Measurements from ENCODE around the gene NEMP2. TPM values are rescaled to one million over a fixed set of nuclear protein-coding genes. Genes with fewer than 3 reads are reported as not detected.

Gene NEMP2
- polyA plus RNA-seq, 1 donor from 2014 or later, result 1.1 TPM

GRCh38 chr2:190488516-190489233 lies 45.8 kb downstream of the NEMP2 start:
- TF ChIP-seq EZH2 (IDR thresholded peaks at IDR 0.05; ENCODE audit: borderline replicate concordance, insufficient read depth, low read length, poor library complexity, severe bottlenecking), result no peak
- no peak for TF ChIP-seq TAF1 (IDR thresholded peaks at IDR 0.05; ENCODE audit: low read depth)
- TF ChIP-seq EP300 (conservative IDR thresholded peaks at IDR 0.05; ENCODE audit: poor library complexity, severe bottlenecking), result no peak
- no peak for TF ChIP-seq MXI1 (conservative IDR thresholded peaks at IDR 0.05; ENCODE audit: poor library complexity, severe bottlenecking)
- no peak for TF ChIP-seq POLR2AphosphoS5 (IDR thresholded peaks at IDR 0.05)
- no peak for TF ChIP-seq RAD21 (conservative IDR thresholded peaks at IDR 0.05)

GRCh38 chr2:190486037-190486623 lies 48.4 kb downstream of the NEMP2 start:
- Histone ChIP-seq H3K4me2 (ENCODE audit: low read length) (no peak overlapping the region), H3K9ac (ENCODE audit: low read length) (no peak overlapping the region), H2AFZ (ENCODE audit: low read depth, low read length) (no peak overlapping the region), H4K20me1 (ENCODE audit: insufficient read depth) (no peaks in the 10 kb centered on the region), H3K4me3 (ENCODE audit: low read length) (no peak overlapping the region), H3K36me3 (ENCODE audit: insufficient read depth, low read length) (peaks cover 5% of the 10 kb centered on the region), H3F3A (ENCODE audit: insufficient read depth, low read length, poor library complexity, severe bottlenecking) (no peaks in the 10 kb centered on the region), H3K9me2 (ENCODE audit: insufficient read depth, low read length) (no peaks in the 10 kb centered on the region), H3K9me3 (ENCODE audit: low read length) (no peaks in the 10 kb centered on the region), H3K79me2 (replicated peaks; ENCODE audit: insufficient read depth, low read length) (no peaks in the 10 kb centered on the region), H3K27me3 (ENCODE audit: insufficient read depth, low read depth, low read length) (no peaks in the 10 kb centered on the region), H3K27ac (ENCODE audit: low read length) (no peak overlapping the region)
- TF ChIP-seq EZH2 (IDR thresholded peaks at IDR 0.05; ENCODE audit: borderline replicate concordance, insufficient read depth, low read length, poor library complexity, severe bottlenecking), result no peak
- TF ChIP-seq POLR2AphosphoS5 (IDR thresholded peaks at IDR 0.05), result no peak
- TF ChIP-seq RAD21 (conservative IDR thresholded peaks at IDR 0.05), result no peak
- TF ChIP-seq SMC3 (conservative IDR thresholded peaks at IDR 0.05; ENCODE audit: poor library complexity), result no peak
- TF ChIP-seq CTCF (IDR thresholded peaks at IDR 0.05; ENCODE audit: poor library complexity, severe bottlenecking), result no peak
- TF ChIP-seq MXI1 (conservative IDR thresholded peaks at IDR 0.05; ENCODE audit: poor library complexity, severe bottlenecking), result no peak
- no peak for TF ChIP-seq EP300 (conservative IDR thresholded peaks at IDR 0.05; ENCODE audit: poor library complexity, severe bottlenecking)
- TF ChIP-seq REST (IDR thresholded peaks at IDR 0.05; ENCODE audit: borderline replicate concordance), result no peak
- no peak for TF ChIP-seq TAF1 (IDR thresholded peaks at IDR 0.05; ENCODE audit: low read depth)

More at GRCh38 chr2:190488516-190489233, 45.8 kb downstream of the NEMP2 start:
- Histone ChIP-seq H3K79me2 (replicated peaks; ENCODE audit: insufficient read depth, low read length) (no peaks in the 10 kb centered on the region), H3K9ac (ENCODE audit: low read length) (no peak overlapping the region), H2AFZ (ENCODE audit: low read depth, low read length) (no peak overlapping the region), H3K4me3 (ENCODE audit: low read length) (no peak overlapping the region), H4K20me1 (ENCODE audit: insufficient read depth) (no peaks in the 10 kb centered on the region), H3K27ac (ENCODE audit: low read length) (no peak overlapping the region), H3K36me3 (ENCODE audit: insufficient read depth, low read length) (peaks cover 5% of the 10 kb centered on the region), H3K4me2 (ENCODE audit: low read length) (no peak overlapping the region), H3K27me3 (ENCODE audit: insufficient read depth, low read depth, low read length) (no peaks in the 10 kb centered on the region), H3F3A (ENCODE audit: insufficient read depth, low read length, poor library complexity, severe bottlenecking) (no peaks in the 10 kb centered on the region), H3K9me3 (ENCODE audit: low read length) (no peaks in the 10 kb centered on the region), H3K9me2 (ENCODE audit: insufficient read depth, low read length) (no peaks in the 10 kb centered on the region)
